A673 (cell line): ENCODE data around the gene HTR2A.

ENCODE experiments used
- CTCF ChIP-seq: fragments of 300-800, 200-600 bp; sonication (generic); conservative IDR thresholded peaks from 2 replicates; pipeline ENCODE4 v1.5.1; 2017; ENCODE audit warnings: low read depth, mild to moderate bottlenecking, antibody characterized with exemption, low read length, moderate library complexity, mixed read lengths
- EZH2 ChIP-seq: fragments of 200-600 bp; sonication (generic); IDR thresholded peaks from 2 replicates; pipeline ENCODE4 v1.6.1; 2017; ENCODE audit warnings: borderline replicate concordance, low read depth, mild to moderate bottlenecking, mixed read lengths, antibody characterized with exemption, low read length; ENCODE audit not compliant: poor library complexity, severe bottlenecking

GRCh38 chr13:46845146-46845545 is 51.7 kb downstream of the HTR2A start:
- no peak for TF ChIP-seq CTCF
- no peak for TF ChIP-seq EZH2
